Uterus (tissue), 2 donors: Measurements from ENCODE around the gene EGFL6.

Experiments used
- CTCF ChIP-seq, 4 experiments: fragments of 200-600 bp in 2 of 4; fragments of 450-650 bp in 2 of 4; sonication (generic) in 2 of 4; IDR thresholded peaks; one replicate each; pipeline ENCODE4 v1.5.1; 2016 to 2019; ENCODE audit warnings: antibody characterized with exemption in 4 of 4, mild to moderate bottlenecking in 2 of 4, moderate library complexity in 1 of 4
- POLR2A ChIP-seq, 2 donors: fragments of 450-650 bp; IDR thresholded peaks; one replicate each; pipeline ENCODE4 v1.6.1; 2016; ENCODE audit warnings: antibody characterized with exemption in 2 of 2, mild to moderate bottlenecking in 1 of 2, moderate library complexity in 1 of 2

- TF ChIP-seq CTCF (IDR thresholded peaks at IDR 0.05) (no peak), POLR2A (IDR thresholded peaks at IDR 0.05) (no peak)
Observed at GRCh38 chrX:13533726-13534125, 35.7 kb upstream of the EGFL6 start.
